Activated T-cell treated with anti-CD3 and anti-CD28 coated beads for 1 hour (primary cell): ENCODE measurements around the gene IGFALS.

ENCODE experiments used
- DNase-seq: peaks from one replicate; pipeline ENCODE4 v3.0.0-alpha.2; 2020; ENCODE audit warnings: low read depth

The IGFALS gene

GRCh38 chr16:1744338-1744840 lies 49.1 kb downstream of the IGFALS start:
- no peak for DNase-seq

DNA sequence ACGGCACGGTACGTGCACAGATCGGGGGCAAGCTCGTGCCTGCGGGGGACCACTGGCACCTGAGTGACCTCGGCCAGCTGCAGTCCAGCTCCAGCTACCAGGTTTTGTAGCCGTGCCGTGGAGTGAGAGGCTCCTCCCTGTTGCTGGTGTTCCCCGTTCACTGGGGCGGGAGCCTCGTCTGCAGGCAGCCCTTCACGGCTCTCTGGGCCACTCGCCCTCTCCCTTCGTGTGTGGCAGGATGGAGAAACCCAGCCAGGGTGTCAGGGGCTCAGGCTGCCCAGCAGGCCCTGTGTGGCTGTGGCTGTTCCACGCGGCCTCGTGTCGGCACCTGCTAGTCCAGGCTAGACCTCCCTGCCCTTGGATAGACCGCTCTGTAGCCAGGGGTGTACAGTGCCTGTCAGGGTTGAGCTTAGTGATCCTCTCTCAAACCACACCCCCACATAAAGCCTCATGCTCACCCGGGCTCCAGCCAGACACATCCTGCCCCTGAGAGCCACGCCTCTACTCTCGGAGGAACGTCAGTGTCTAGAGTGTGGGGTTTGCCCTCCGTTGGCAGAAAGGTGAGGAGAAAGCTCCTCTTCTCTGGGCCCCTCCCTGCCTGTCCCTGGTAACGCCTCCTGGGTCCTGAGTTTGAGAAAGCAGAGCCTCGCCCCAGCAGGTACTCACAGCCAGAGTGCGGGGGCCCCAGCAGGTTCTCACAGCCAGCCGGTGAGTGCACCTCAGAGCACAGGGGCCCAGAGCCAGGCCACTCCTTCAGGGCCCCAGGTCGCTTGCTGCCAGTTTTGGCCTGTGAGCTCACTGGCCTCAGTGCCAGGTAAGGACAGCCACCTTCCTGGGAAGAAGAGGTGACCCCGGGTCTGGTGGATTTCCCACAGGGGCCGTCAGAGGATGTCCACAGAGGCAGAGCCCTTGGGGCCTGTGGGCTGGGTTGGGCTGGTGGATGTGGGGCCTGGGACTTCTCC lies 49.8 kb downstream of the IGFALS start:
- DNase-seq = no peak

DNA sequence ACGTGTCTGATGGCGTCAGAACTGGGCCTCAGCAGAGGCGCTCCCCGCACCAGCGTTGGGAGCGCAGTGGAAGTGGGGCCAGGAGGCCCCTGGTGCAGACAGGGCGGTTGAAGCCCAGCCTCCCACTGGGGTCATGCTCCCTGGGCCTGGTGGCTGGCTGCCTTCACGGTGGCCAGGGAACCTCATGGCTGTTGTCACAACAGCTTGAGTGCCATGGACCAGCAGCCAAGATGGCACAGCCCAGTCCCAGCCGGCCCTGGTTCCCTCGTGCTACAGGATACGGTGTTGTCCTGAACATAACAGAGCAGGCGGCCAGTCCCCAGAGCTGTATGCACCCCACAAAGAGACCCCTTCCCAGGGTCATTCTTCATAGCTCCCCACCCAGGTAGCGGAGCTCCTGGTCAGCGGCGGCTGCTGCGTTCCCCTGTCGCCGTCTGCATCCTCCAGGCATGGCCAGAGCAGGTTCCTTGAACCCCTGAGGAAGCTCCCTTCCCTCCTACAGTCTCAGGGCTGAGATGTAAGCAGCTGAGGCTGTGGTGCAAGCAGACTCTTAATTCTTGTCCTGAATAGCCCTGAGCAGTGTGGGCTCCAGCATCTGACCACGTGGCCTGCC lies 51.8 kb downstream of the IGFALS start:
- no peak for DNase-seq

GRCh38 chr16:1740781-1741490 lies 52.6 kb downstream of the IGFALS start:
- no peak for DNase-seq
